HL-60 (cell line): ENCODE results near the gene TCL1B.

ENCODE experiments used
- DNase-seq, 2 experiments: peaks; one replicate each; pipeline ENCODE4 v3.0.0-alpha.2; 2010 to 2020; ENCODE audit warnings: low read depth in 1 of 2, low spot score in 1 of 2
- H3K27ac ChIP-seq: fragments of 250-450 bp; sonication (Bioruptor Pico); replicated peaks from 2 replicates; pipeline ENCODE4 v1.5.1; 2020; ENCODE audit warnings: mild to moderate bottlenecking, moderate library complexity
- H3K27me3 ChIP-seq: fragments of 250-450 bp; sonication (Bioruptor Pico); 2 replicates; pipeline ENCODE4 v1.5.1; 2021; ENCODE audit warnings: mild to moderate bottlenecking, moderate library complexity; ENCODE audit not compliant: insufficient read depth, poor library complexity, severe bottlenecking
- H3K4me3 ChIP-seq: replicated peaks from 2 replicates; pipeline ENCODE4 v1.5.1; 2011; ENCODE audit warnings: mild to moderate bottlenecking, control low read depth, low read length; ENCODE audit not compliant: insufficient read depth
- CTCF ChIP-seq: IDR thresholded peaks from one replicate; pipeline ENCODE4 v1.5.1; 2011; ENCODE audit warnings: low read length, control low read depth, inconsistent platforms; ENCODE audit not compliant: insufficient read depth
- GABPA ChIP-seq: IDR thresholded peaks from 2 replicates; pipeline ENCODE4 v1.6.1; 2012; ENCODE audit warnings: low read depth
- POLR2AphosphoS5 ChIP-seq: IDR thresholded peaks from 2 replicates; pipeline ENCODE4 v1.6.1; 2012; ENCODE audit warnings: low read depth
- REST ChIP-seq: IDR thresholded peaks from 2 replicates; pipeline ENCODE4 v1.6.1; 2012; ENCODE audit warnings: low read depth; ENCODE audit not compliant: insufficient replicate concordance
- SPI1 ChIP-seq: IDR thresholded peaks from 2 replicates; pipeline ENCODE4 v1.6.1; 2012; ENCODE audit warnings: low read depth, mild to moderate bottlenecking, borderline replicate concordance
- long read RNA-seq: library from polyadenylated mRNA; unstranded; transcript quantifications from one replicate; pipeline ENCODE4 v2.0.0, GENCODE V29; 2020

TCL1B gene
- long read RNA-seq: 0 reads

- DNase-seq: no peak
- TF ChIP-seq GABPA (no peak), POLR2AphosphoS5 (no peak), SPI1 (no peak), REST (no peak)
- no peaks in the 10 kb centered on the region for H3K27me3 ChIP-seq
- no peak within 1 kb of the TSS for H3K4me3 ChIP-seq
- no peak within 1 kb of the TSS for H3K27ac ChIP-seq
Measured at GRCh38 chr14:95685978-95686922, at the start of gene TCL1B. TSS of gene TCL1B (plus strand) at chr14:95686426. CDS start at chr14:95686468, 42 bp downstream.

GRCh38 chr14:95644981-95645380 lies 41.2 kb upstream of the TCL1B start:
- TF ChIP-seq GABPA (no peak), CTCF (no peak), POLR2AphosphoS5 (no peak), SPI1 (no peak), REST (no peak)
- Histone ChIP-seq H3K27me3 (peaks cover 3% of the 10 kb centered on the region), H3K4me3 (no peak overlapping the region), H3K27ac (no peak overlapping the region)
- no peak for DNase-seq

- H3K4me3 ChIP-seq: no peak overlapping the region
- H3K27me3 ChIP-seq: peaks cover 3% of the 10 kb centered on the region
- no peak for TF ChIP-seq GABPA
- TF ChIP-seq SPI1: no peak
- TF ChIP-seq REST: no peak
- no peak for TF ChIP-seq POLR2AphosphoS5
- TF ChIP-seq CTCF: no peak
- no peak for DNase-seq
- no peak overlapping the region for H3K27ac ChIP-seq
Measured at GRCh38 chr14:95645389-95645996, 40.7 kb upstream of the TCL1B start.
